H1 (cell line): Measurements from ENCODE around the gene SMAGP. TPM values are rescaled to one million over a fixed set of nuclear protein-coding genes. Genes with fewer than 3 reads are reported as not detected.
"Not testable (repeated sequence)": the region's sequence is repeated elsewhere in the genome, so short reads cannot be mapped to it uniquely, and the experiment has no call there.

ENCODE experiments used
- CTCF ChIA-PET: fragments of 300-600 bp; sonication (Branson Sonifier 250); formaldehyde crosslinking; loops from one replicate; lab custom pipeline; 2021; ENCODE audit not compliant: partially characterized antibody; lab: Charles Lee
- POLR2A ChIA-PET: fragments of 300-600 bp; sonication (Branson Sonifier 250); formaldehyde crosslinking; loops from one replicate; lab custom pipeline; 2021; ENCODE audit warnings: inconsistent platforms; ENCODE audit not compliant: partially characterized antibody; lab: Charles Lee
- DNase-seq, 2 experiments: peaks; one replicate each; pipeline versions ENCODE4 v3.0.0 to v3.0.0-alpha.2; 2010 to 2022; ENCODE audit warnings: low spot score in 2 of 2, low read depth in 1 of 2, mixed read lengths in 1 of 2
- FAIRE-seq: peaks from 2 replicates; lab custom pipeline; 2011; peaks lifted over from hg19 to GRCh38; lab: Jason Lieb, UNC
- H2AFZ ChIP-seq: 2 replicates; pipeline ENCODE4 v1.8.1; 2012; ENCODE audit warnings: low read length, inconsistent platforms
- H2AK5ac ChIP-seq: 2 replicates; pipeline ENCODE4 v1.6.1; 2013; ENCODE audit warnings: low read depth, low read length
- H2BK120ac ChIP-seq: replicated peaks from 2 replicates; pipeline ENCODE3; 2013; ENCODE audit warnings: low read depth, low read length, inconsistent platforms
- H2BK12ac ChIP-seq: 2 replicates; pipeline ENCODE4 v1.6.1; 2013; ENCODE audit warnings: low read depth, low read length
- H2BK15ac ChIP-seq: 2 replicates; pipeline ENCODE4 v1.6.1; 2013; ENCODE audit warnings: low read length
- H2BK20ac ChIP-seq: 2 replicates; pipeline ENCODE4 v1.6.1; 2013; ENCODE audit warnings: low read length
- H2BK5ac ChIP-seq: 2 replicates; pipeline ENCODE4 v1.6.1; 2013; ENCODE audit warnings: low read depth, low read length
- H3K14ac ChIP-seq: 2 replicates; pipeline ENCODE4 v1.6.1; 2013; ENCODE audit warnings: inconsistent platforms; ENCODE audit not compliant: insufficient read length
- H3K18ac ChIP-seq: 2 replicates; pipeline ENCODE4 v1.6.1; 2013; ENCODE audit warnings: low read length; ENCODE audit errors: extremely low read depth
- H3K23ac ChIP-seq: 2 replicates; pipeline ENCODE4 v1.6.1; 2013; ENCODE audit warnings: inconsistent platforms; ENCODE audit not compliant: insufficient read length
- H3K23me2 ChIP-seq: 2 replicates; pipeline ENCODE4 v1.6.1; 2013; ENCODE audit warnings: low read depth, low read length
- H3K27ac ChIP-seq: 2 replicates; pipeline ENCODE4 v1.6.1; 2011; ENCODE audit warnings: low read depth, low read length, inconsistent platforms
- H3K27me3 ChIP-seq, 4 experiments: replicated peaks in 1 of 4; 1 replicate in 1 of 4; 2 replicates in 3 of 4; pipeline versions ENCODE4 v1.6.1 to v1.8.1; 2011 to 2013; ENCODE audit warnings: low read length in 3 of 4, mild to moderate bottlenecking in 3 of 4, inconsistent platforms in 2 of 4, mixed read lengths in 2 of 4, moderate library complexity in 1 of 4; ENCODE audit not compliant: control insufficient read depth in 3 of 4, insufficient read depth in 3 of 4; ENCODE audit errors: extremely low read depth in 1 of 4
- H3K36me3 ChIP-seq, 4 experiments: 2 replicates each; pipeline versions ENCODE4 v1.6.1 to v1.8.1; 2011 to 2013; ENCODE audit warnings: mild to moderate bottlenecking in 4 of 4, low read length in 3 of 4, moderate library complexity in 2 of 4, control low read depth in 1 of 4, inconsistent platforms in 1 of 4; ENCODE audit not compliant: insufficient read depth in 4 of 4, control insufficient read depth in 2 of 4
- H3K4ac ChIP-seq: replicated peaks from 2 replicates; pipeline ENCODE3; 2013; ENCODE audit warnings: low read length, low read depth, mixed read lengths, inconsistent platforms; ENCODE audit not compliant: insufficient read length
- H3K4me1 ChIP-seq, 4 experiments: replicated peaks in 1 of 4; 1 replicate in 1 of 4; 2 replicates in 3 of 4; pipeline versions ENCODE4 v1.6.1 to v1.8.1; 2011 to 2013; ENCODE audit warnings: low read length in 3 of 4, inconsistent platforms in 2 of 4, mixed read lengths in 1 of 4; ENCODE audit not compliant: insufficient read depth in 4 of 4, control insufficient read depth in 3 of 4
- H3K4me2 ChIP-seq, 2 experiments: 2 replicates each; pipeline versions ENCODE4 v1.6.1 to v1.8.1; 2011 to 2013; ENCODE audit warnings: low read depth in 2 of 2, low read length in 2 of 2, control low read depth in 1 of 2, inconsistent platforms in 1 of 2, mild to moderate bottlenecking in 1 of 2; ENCODE audit not compliant: insufficient read depth in 1 of 2
- H3K4me3 ChIP-seq, 4 experiments: fragments of 200-600, 300-600 bp in 1 of 4; sonication (generic), shearing (Covaris generic), sonication (Bioruptor Twin) in 1 of 4; 2 replicates each; pipeline versions ENCODE4 v1.5.1 to v1.8.1; 2011 to 2016; ENCODE audit warnings: low read length in 4 of 4, low read depth in 3 of 4, control low read depth in 2 of 4, inconsistent platforms in 2 of 4, mild to moderate bottlenecking in 2 of 4, mixed read lengths in 1 of 4, moderate library complexity in 1 of 4; ENCODE audit not compliant: insufficient read depth in 2 of 4; ENCODE audit errors: extremely low read depth in 1 of 4
- H3K56ac ChIP-seq: replicated peaks from 2 replicates; pipeline ENCODE3; 2013; ENCODE audit warnings: low read depth, mild to moderate bottlenecking, mixed read lengths, low read length, inconsistent platforms; ENCODE audit not compliant: insufficient read length
- H3K79me1 ChIP-seq: 2 replicates; pipeline ENCODE4 v1.6.1; 2013; ENCODE audit warnings: low read depth, low read length, control low read depth
- H3K79me2 ChIP-seq, 2 experiments: 2 replicates each; pipeline versions ENCODE4 v1.6.1 to v1.8.1; 2012 to 2013; ENCODE audit warnings: low read length in 2 of 2, mild to moderate bottlenecking in 2 of 2, inconsistent platforms in 1 of 2; ENCODE audit not compliant: insufficient read depth in 2 of 2, control insufficient read depth in 1 of 2
- H3K9ac ChIP-seq, 4 experiments: replicated peaks in 1 of 4; 1 replicate in 1 of 4; 2 replicates in 3 of 4; pipeline versions ENCODE4 v1.6.1 to v1.8.1; 2011 to 2013; ENCODE audit warnings: low read depth in 3 of 4, low read length in 3 of 4, control low read depth in 2 of 4, mild to moderate bottlenecking in 2 of 4, moderate library complexity in 2 of 4, inconsistent platforms in 1 of 4; ENCODE audit errors: extremely low read depth in 1 of 4
- H3K9me3 ChIP-seq, 2 experiments: 2 replicates each; pipeline versions ENCODE4 v1.6.1 to v1.8.1; 2012 to 2013; ENCODE audit warnings: mild to moderate bottlenecking in 2 of 2, moderate library complexity in 2 of 2, control low read depth in 1 of 2, inconsistent platforms in 1 of 2, low read depth in 1 of 2, low read length in 1 of 2, mixed read lengths in 1 of 2; ENCODE audit not compliant: insufficient read depth in 2 of 2
- H4K20me1 ChIP-seq, 2 experiments: replicated peaks in 1 of 2; 2 replicates each; pipeline versions ENCODE3 to v1.8.1; 2011 to 2013; ENCODE audit warnings: inconsistent platforms in 2 of 2, low read length in 2 of 2, mild to moderate bottlenecking in 1 of 2; ENCODE audit not compliant: insufficient read depth in 2 of 2, control insufficient read depth in 1 of 2
- H4K5ac ChIP-seq: 2 replicates; pipeline ENCODE4 v1.6.1; 2013; ENCODE audit warnings: low read length, low read depth, mixed read lengths, inconsistent platforms; ENCODE audit not compliant: insufficient read length
- H4K8ac ChIP-seq: 2 replicates; pipeline ENCODE4 v1.8.0; 2013; ENCODE audit warnings: mild to moderate bottlenecking, moderate library complexity, low read length, inconsistent platforms; ENCODE audit not compliant: insufficient read depth; ENCODE audit errors: extremely low read depth
- H4K91ac ChIP-seq: replicated peaks from 2 replicates; pipeline ENCODE3; 2013; ENCODE audit warnings: low read length, mixed read lengths, inconsistent platforms; ENCODE audit not compliant: insufficient read length
- WGBS, 2 experiments: shearing (Covaris generic) in 1 of 2; methylation state at CpG; one replicate each; pipeline versions ENCODE4 v1.1.6 to v1.1.7; 2013 to 2015; ENCODE audit warnings: low lambda C conversion rate in 2 of 2, mixed read lengths in 2 of 2, inconsistent platforms in 1 of 2, low coverage in 1 of 2, missing lambda C conversion rate in 1 of 2; ENCODE audit not compliant: insufficient replicate concordance in 2 of 2, insufficient coverage in 1 of 2, insufficient read length in 1 of 2; ENCODE audit errors: extremely low coverage in 1 of 2, missing lambda C conversion rate in 1 of 2; 5-methylcytosine and 5-hydroxymethylcytosine counted together
- polyA plus RNA-seq, 7 experiments: library from polyadenylated mRNA; depleted of rRNA in 3 of 7; stranded (reverse) in 5 of 7; unstranded in 2 of 7; fragments of >200 nt in 5 of 7; fragments of 200-250 nt in 2 of 7; gene quantifications; 1 replicate in 5 of 7; 2 replicates in 1 of 7; 4 replicates in 1 of 7; pipeline versions ENCODE4 v1.2.1 to v1.2.3, GENCODE V29; 2011 to 2013; ENCODE audit warnings: missing spikeins in 2 of 7, mixed read lengths in 2 of 7
- total RNA-seq: library from RNA; stranded (reverse); fragmentation: NEBNext Ultra II Directional; extraction: Animal tissue kit (Norgen Biotek cat#: 25700); gene quantifications from 2 replicates; pipeline ENCODE4 v1.2.1, GENCODE V29; 2021

The SMAGP gene
- total and polyA plus RNA-seq, 2 of the 8 experiments (the other 6 are each of a cell fraction or from before 2014, with no cell fraction given) = 9.4 to 12.7 TPM

- H4K91ac ChIP-seq, H3K36me3 ChIP-seq, H3K79me1 ChIP-seq, H4K8ac ChIP-seq, H3K4me3 ChIP-seq, H3K79me2 ChIP-seq, H2BK12ac ChIP-seq, H2AFZ ChIP-seq, H2AK5ac ChIP-seq, H4K20me1 ChIP-seq, FAIRE-seq, DNase-seq, H2BK5ac ChIP-seq, H2BK120ac ChIP-seq, POLR2A ChIA-PET, H2BK15ac ChIP-seq, H2BK20ac ChIP-seq, H3K9me3 ChIP-seq, H3K14ac ChIP-seq, H3K4me2 ChIP-seq, H4K5ac ChIP-seq, H3K4me1 ChIP-seq, H3K23ac ChIP-seq, H3K27ac ChIP-seq, H3K23me2 ChIP-seq, H3K56ac ChIP-seq, H3K9ac ChIP-seq, H3K27me3 ChIP-seq, H3K4ac ChIP-seq, H3K18ac ChIP-seq: not testable (repeated sequence)
- WGBS, 2 experiments = 95% methylated on average over 10 of the region's 10 CpGs; no CpG with 5 or more reads in 1 of the 2 experiments
- CTCF ChIA-PET = interaction anchor here (1.6 to 6.2 kb wide), 2 partner anchors 24 to 46 kb away, joined by 3 to 33 read pairs; no protein-coding TSS in a partner anchor
Measured at GRCh38 chr12:51294097-51294496, 23.9 kb upstream of the SMAGP start.
